ENCODE results near the gene EPHA6. TPM values are rescaled to one million over a fixed set of nuclear protein-coding genes. Genes with fewer than 3 reads are reported as not detected.
"Not testable (repeated sequence)": the region's sequence is repeated elsewhere in the genome, so short reads cannot be mapped to it uniquely, and the experiment has no call there.

EPHA6 gene
- total and polyA plus RNA-seq, 7 donors = 0.04 TPM; not detected in 6

DNA sequence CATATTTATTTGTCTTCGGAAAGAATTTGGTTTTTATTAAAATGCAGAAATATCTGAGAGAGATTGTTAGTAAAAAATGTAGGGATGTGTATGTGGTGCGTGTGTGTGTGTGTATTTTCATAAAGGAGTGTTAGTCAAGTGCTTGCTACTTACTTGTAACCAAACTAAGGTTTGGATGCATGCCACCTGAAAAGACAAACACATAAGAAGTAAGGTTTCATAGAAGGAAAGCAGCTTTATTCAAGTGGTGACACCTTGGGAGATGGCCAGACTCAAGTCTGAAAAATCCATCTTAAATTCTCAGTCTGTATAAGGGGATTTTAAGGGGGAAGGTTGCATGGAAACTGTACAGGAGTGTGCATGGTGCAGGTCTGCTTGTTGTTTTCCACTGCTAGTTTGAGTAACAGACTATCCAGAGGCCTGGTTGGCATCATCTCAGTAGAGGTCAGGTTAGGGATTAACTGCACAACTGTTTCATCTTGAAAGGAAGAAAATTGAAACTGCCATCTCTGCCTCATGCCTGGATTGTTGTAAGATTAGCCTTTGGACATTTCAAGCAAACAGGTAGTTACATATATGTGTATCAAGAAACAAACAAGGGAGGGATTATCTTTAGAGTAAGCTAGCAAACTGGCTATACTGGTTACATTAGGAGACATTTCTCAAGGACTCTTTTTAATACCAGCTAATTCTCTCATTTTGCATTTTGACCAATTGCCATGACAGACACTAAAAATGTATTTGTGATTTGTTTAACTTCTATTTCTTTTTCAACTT lies 196.7 kb downstream of the EPHA6 start:
- no peak for DNase-seq
- Histone ChIP-seq H3K27ac (no peak overlapping the region), H3K9me3 (no peaks in the 10 kb centered on the region), H3K4me1 (no peaks in the 10 kb centered on the region), H3K4me3 (no peak overlapping the region), H3K36me3 (ENCODE audit: insufficient read depth in 1 of 2, low read depth in 1 of 2) (no peaks in the 10 kb centered on the region), H3K27me3 (ENCODE audit: insufficient read depth in 3 of 3, low read length in 2 of 3) (no peaks in the 10 kb centered on the region)
- no peak for ATAC-seq
- 89 to 94% (median 94%) methylated on average over 2 of the region's 2 CpGs for WGBS, 3 donors
- TF ChIP-seq CTCF (IDR thresholded peaks at IDR 0.05) = no peak
- intact Hi-C loops (cut with DNase I) = no loop called here

DNA sequence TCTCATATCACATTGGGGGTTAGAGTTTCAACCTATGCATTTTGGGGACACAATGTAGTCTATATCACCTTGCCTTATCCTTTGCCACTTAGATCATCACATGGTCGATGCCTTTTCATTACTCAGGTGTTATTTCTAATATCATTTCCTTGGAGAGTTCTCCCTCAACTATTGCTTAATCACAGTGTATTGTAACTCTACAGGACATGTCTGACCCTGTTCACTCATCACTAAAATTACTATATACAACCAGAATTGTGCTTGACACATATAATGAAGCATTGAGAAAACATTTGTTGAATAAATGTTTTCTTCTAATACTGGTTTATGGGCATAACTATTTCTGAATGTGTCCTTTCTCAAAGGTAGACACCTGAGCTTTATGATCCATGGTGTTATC lies 207.4 kb downstream of the EPHA6 start:
- peaks cover 5% of the 10 kb centered on the region for H3K9me3 ChIP-seq
- H3K27ac ChIP-seq = no peak overlapping the region
- no peaks in the 10 kb centered on the region for H3K36me3 ChIP-seq (ENCODE audit: insufficient read depth in 1 of 2, low read depth in 1 of 2)
- 76 to 78% (median 77%) methylated on average over 1 of the region's 1 CpG for WGBS, 3 donors
- DNase-seq = no peak
- no peaks in the 10 kb centered on the region for H3K4me1 ChIP-seq
- no peaks in the 10 kb centered on the region for H3K27me3 ChIP-seq (ENCODE audit: insufficient read depth in 3 of 3, low read length in 2 of 3)
- no peak for ATAC-seq
- TF ChIP-seq CTCF (IDR thresholded peaks at IDR 0.05) = no peak
- no peak overlapping the region for H3K4me3 ChIP-seq
- intact Hi-C loops (cut with DNase I) = no loop called here

DNA sequence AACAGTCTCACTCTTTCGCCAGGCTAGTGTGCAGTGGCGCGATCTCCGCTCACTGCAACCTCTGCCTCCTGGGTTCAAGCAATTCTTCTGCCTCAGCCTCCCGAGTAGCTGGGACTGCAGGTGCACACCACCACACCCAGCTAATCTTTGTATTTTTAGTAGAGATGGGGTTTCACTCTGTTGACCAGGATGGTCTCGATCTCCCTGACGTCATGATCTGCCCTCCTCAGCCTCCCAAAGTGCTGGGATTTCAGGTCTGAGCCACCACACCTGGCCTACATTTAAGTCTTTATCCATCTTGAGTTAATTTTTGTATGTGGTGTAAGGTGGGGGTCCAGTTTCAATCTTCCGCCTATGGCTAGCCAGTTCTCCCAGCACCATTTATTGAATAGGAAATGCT lies 211.2 kb downstream of the EPHA6 start:
- H3K36me3 ChIP-seq (ENCODE audit: insufficient read depth in 1 of 2, low read depth in 1 of 2); intact Hi-C loops (cut with DNase I); H3K4me1 ChIP-seq; ATAC-seq; H3K4me3 ChIP-seq; DNase-seq; H3K9me3 ChIP-seq; H3K27ac ChIP-seq; H3K27me3 ChIP-seq (ENCODE audit: insufficient read depth in 3 of 3, low read length in 2 of 3): not testable (repeated sequence)
- 92 to 94% (median 93%) methylated on average over 8 of the region's 8 CpGs for WGBS, 3 donors

DNA sequence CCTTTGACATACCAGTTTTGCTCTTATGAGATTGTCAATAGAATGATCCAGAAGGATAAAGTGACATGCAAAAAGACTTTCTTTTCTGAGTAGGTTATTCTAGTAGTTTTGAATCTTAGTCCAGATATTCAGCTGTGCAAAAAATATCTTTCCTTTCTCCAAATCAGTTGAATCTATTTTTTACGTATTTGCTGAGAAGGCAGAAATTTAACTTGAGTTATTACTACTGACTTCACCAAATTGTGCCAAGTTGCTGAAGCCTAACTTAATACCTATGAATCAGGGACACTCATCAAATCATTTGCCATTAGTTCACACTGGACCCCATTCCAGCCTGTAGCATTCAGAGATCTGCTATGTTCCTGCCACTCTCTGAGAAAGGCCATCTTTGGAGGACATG lies 215.6 kb downstream of the EPHA6 start:
- WGBS, 3 donors = 79 to 90% (median 88%) methylated on average over 1 of the region's 1 CpG
- no peak for TF ChIP-seq CTCF (IDR thresholded peaks at IDR 0.05)
- DNase-seq = no peak

GRCh38 chr3:97037294-97037943 lies 223.0 kb downstream of the EPHA6 start:
- Histone ChIP-seq H3K36me3 (ENCODE audit: insufficient read depth in 1 of 2, low read depth in 1 of 2) (no peaks in the 10 kb centered on the region), H3K4me3 (no peak overlapping the region), H3K4me1 (no peaks in the 10 kb centered on the region), H3K27me3 (ENCODE audit: insufficient read depth in 3 of 3, low read length in 2 of 3) (no peaks in the 10 kb centered on the region), H3K9me3 (no peaks in the 10 kb centered on the region), H3K27ac (no peak overlapping the region)
- no peak for ATAC-seq
- WGBS, 3 donors = 82 to 91% (median 86%) methylated on average over 3 of the region's 3 CpGs
- DNase-seq = no peak
- TF ChIP-seq CTCF (IDR thresholded peaks at IDR 0.05) = no peak
- intact Hi-C loops (cut with DNase I) = no loop called here

More for the DNA sequence above, 215.6 kb downstream of the EPHA6 start:
- no peak for ATAC-seq
- Histone ChIP-seq H3K27ac (no peak overlapping the region), H3K36me3 (ENCODE audit: insufficient read depth in 1 of 2, low read depth in 1 of 2) (no peaks in the 10 kb centered on the region), H3K4me1 (no peaks in the 10 kb centered on the region), H3K9me3 (peaks cover 5% of the 10 kb centered on the region), H3K4me3 (no peak overlapping the region), H3K27me3 (ENCODE audit: insufficient read depth in 3 of 3, low read length in 2 of 3) (no peaks in the 10 kb centered on the region)
- intact Hi-C loops (cut with DNase I) = no loop called here
